Measurements from ENCODE around the gene GLI3.

The GLI3 gene

DNA sequence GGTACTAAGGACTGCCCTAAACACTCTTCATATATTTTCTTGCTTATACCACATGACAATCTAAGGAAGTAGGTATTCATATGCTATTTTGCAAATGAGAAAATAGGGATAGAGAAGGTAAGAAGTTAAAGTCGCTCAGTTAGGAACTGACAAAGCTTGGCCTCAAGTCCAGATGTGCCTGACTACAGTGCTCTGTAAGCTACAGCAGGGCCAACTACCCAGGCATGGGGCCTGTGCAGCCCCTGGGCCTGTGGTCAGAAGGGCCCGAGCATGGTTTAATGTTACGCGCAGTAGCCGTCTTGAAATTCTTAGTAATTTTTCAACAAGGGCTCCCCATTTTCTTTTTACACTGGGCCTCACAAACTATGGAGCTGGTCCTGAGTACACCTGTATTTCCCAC lies 146.2 kb downstream of the GLI3 start:
- H3K27me3 Mint-ChIP-seq (ENCODE audit: low read depth, poor library complexity): no peaks in the 10 kb centered on the region
- H3K27ac Mint-ChIP-seq: peak overlapping the region; percentile 96
- no peak overlapping the region for H3K4me3 Mint-ChIP-seq

DNA sequence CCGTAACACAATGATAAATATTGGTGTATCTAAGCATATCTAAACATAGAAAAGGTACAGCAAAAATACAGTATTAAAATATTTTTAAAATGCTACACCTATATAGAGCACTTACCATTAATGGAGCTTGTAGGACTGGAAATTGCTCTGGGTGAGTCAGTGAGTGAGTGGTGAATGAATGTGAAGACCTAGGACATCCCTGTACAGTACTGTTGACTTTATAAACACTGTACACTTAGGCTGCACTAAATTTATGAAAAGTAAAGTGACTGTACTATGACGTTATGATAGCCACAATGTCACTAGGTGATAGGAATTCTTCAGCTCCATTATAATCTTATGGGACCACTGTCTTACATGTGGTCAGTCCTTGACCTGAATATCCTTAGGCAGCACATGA lies 147.0 kb downstream of the GLI3 start:
- Mint-ChIP-seq H3K9me3 (no peaks in the 10 kb centered on the region), H3K36me3 (ENCODE audit: low read depth) (peaks cover 56% of the 10 kb centered on the region), H3K27ac (peak overlapping the region; percentile 96), H3K4me3 (no peak overlapping the region), H3K27me3 (ENCODE audit: low read depth, poor library complexity) (no peaks in the 10 kb centered on the region), H3K4me1 (peaks cover 77% of the 10 kb centered on the region)
- no peak for DNase-seq
- TF ChIP-seq, protein P1, sequence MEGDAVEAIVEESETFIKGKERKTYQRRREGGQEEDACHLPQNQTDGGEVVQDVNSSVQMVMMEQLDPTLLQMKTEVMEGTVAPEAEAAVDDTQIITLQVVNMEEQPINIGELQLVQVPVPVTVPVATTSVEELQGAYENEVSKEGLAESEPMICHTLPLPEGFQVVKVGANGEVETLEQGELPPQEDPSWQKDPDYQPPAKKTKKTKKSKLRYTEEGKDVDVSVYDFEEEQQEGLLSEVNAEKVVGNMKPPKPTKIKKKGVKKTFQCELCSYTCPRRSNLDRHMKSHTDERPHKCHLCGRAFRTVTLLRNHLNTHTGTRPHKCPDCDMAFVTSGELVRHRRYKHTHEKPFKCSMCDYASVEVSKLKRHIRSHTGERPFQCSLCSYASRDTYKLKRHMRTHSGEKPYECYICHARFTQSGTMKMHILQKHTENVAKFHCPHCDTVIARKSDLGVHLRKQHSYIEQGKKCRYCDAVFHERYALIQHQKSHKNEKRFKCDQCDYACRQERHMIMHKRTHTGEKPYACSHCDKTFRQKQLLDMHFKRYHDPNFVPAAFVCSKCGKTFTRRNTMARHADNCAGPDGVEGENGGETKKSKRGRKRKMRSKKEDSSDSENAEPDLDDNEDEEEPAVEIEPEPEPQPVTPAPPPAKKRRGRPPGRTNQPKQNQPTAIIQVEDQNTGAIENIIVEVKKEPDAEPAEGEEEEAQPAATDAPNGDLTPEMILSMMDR (IDR thresholded peaks at IDR 0.05): no peak

More for the DNA sequence above, 146.2 kb downstream of the GLI3 start:
- Mint-ChIP-seq H3K9me3 (no peaks in the 10 kb centered on the region), H3K36me3 (ENCODE audit: low read depth) (peaks cover 57% of the 10 kb centered on the region), H3K4me1 (peaks cover 85% of the 10 kb centered on the region)
- TF ChIP-seq, protein P1 (IDR thresholded peaks at IDR 0.05): no peak
- no peak for DNase-seq

DNA sequence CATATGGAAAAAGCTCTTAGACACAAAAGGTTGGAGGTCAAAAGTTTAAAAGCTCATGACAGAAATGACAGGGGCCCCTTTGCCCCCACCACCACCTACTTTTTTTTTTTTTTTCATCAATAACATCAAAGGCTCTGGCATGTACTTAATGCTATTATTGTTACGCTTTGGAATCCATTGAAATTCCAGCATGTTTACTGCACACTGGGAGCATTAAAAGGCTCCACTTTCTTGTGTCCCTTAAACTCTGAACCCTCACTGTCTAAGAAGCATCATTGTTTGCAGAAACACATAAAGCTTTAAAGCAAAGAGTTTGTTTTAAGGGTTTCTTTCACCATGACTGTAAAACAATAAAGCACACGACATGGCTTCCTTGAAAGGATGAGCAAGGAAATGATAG lies 149.4 kb downstream of the GLI3 start:
- no peaks in the 10 kb centered on the region for H3K27me3 Mint-ChIP-seq (ENCODE audit: low read depth, poor library complexity)
- peak overlapping the region; percentile 14 for H3K4me3 Mint-ChIP-seq
- peaks cover 58% of the 10 kb centered on the region for H3K36me3 Mint-ChIP-seq (ENCODE audit: low read depth)
- H3K27ac Mint-ChIP-seq: peak overlapping the region; percentile 58
- H3K4me1 Mint-ChIP-seq: peaks cover 71% of the 10 kb centered on the region
- peaks cover 5% of the 10 kb centered on the region for H3K9me3 Mint-ChIP-seq
- DNase-seq: no peak
- TF ChIP-seq, protein P1 (IDR thresholded peaks at IDR 0.05): no peak

DNA sequence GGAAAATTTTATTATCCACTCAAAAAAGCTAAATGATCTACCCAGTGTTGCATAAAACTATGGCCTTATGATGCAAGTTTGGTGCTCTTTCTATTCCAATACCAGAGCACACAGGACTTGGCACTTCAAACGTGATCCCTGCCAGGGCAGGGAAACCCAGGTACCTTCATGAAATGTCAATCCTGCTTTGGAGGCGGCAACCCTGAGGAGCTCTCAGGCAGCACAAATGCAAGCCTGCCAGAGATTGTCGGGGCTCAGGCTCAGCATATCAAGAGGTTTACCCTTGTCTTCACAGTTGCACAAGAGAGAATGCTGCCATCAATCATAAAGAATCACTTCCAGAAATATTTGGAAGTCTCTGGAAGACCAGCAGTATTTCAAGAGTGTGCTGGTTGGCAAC lies 151.5 kb downstream of the GLI3 start:
- H3K27ac Mint-ChIP-seq: peak overlapping the region; percentile 37
- peaks cover 71% of the 10 kb centered on the region for H3K4me1 Mint-ChIP-seq
- DNase-seq: no peak
- peaks cover 5% of the 10 kb centered on the region for H3K9me3 Mint-ChIP-seq
- no peaks in the 10 kb centered on the region for H3K27me3 Mint-ChIP-seq (ENCODE audit: low read depth, poor library complexity)
- peaks cover 77% of the 10 kb centered on the region for H3K36me3 Mint-ChIP-seq (ENCODE audit: low read depth)
- H3K4me3 Mint-ChIP-seq: no peak overlapping the region
- TF ChIP-seq, protein P1 (IDR thresholded peaks at IDR 0.05): no peak

DNA sequence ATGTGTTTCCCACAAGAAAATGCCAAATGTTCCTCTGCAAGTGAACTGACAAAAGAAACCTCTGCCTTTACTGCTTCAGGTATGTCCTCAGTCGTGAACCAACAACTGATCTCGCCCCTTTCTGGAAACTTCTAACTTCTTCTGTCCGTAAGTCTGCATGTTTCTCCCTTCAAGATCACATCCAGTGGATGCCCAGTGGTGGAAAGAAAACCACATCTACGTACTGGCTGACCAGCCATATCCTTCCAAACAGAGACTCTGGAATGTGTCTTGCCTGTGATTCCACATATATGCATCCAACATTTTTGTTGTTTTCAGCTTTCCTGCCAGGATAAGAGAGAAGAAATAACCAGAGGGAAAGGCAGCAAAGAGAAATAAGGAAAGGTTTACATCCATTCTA lies 152.7 kb downstream of the GLI3 start:
- peaks cover 5% of the 10 kb centered on the region for H3K9me3 Mint-ChIP-seq
- H3K27ac Mint-ChIP-seq: no peak overlapping the region
- no peaks in the 10 kb centered on the region for H3K27me3 Mint-ChIP-seq (ENCODE audit: low read depth, poor library complexity)
- no peak overlapping the region for H3K4me3 Mint-ChIP-seq
- DNase-seq: no peak
- peaks cover 67% of the 10 kb centered on the region for H3K4me1 Mint-ChIP-seq
- H3K36me3 Mint-ChIP-seq (ENCODE audit: low read depth): peaks cover 77% of the 10 kb centered on the region
- TF ChIP-seq, protein P1 (IDR thresholded peaks at IDR 0.05): no peak

DNA sequence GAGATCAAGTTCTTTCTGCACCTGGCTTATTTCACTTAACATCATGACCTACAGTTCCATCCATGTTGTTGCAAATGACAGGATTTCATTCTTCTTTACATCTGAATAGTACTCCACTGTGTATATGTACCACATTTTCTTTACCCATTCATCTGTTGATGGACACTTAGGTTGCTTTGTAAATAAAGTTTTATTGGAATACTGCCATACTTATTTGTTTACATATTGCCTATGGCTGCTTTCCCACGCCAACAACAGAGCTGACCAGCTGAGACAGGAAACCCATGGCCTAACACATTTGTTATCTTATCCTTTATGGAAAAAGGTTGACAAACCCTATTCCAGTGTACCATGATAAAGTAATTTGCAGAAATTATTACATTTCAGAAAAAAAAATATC lies 153.7 kb downstream of the GLI3 start:
- no peaks in the 10 kb centered on the region for H3K27me3 Mint-ChIP-seq (ENCODE audit: low read depth, poor library complexity)
- H3K27ac Mint-ChIP-seq: no peak overlapping the region
- TF ChIP-seq, protein P1 (IDR thresholded peaks at IDR 0.05): no peak

More for the DNA sequence above, 153.7 kb downstream of the GLI3 start:
- no peak overlapping the region for H3K4me3 Mint-ChIP-seq
- no peak for DNase-seq
- peaks cover 5% of the 10 kb centered on the region for H3K9me3 Mint-ChIP-seq
- H3K4me1 Mint-ChIP-seq: peaks cover 59% of the 10 kb centered on the region
- peaks cover 80% of the 10 kb centered on the region for H3K36me3 Mint-ChIP-seq (ENCODE audit: low read depth)
